Kidney (tissue), 14 donors: ENCODE results near the gene PPP6R3. TPM values are rescaled to one million over a fixed set of nuclear protein-coding genes. Genes with fewer than 3 reads are reported as not detected.

Source experiments
- DNase-seq, 5 donors: peaks; one replicate each; pipeline ENCODE4 v3.0.0-alpha.2; 2013 to 2020
- FAIRE-seq: peaks from 2 replicates; lab custom pipeline; 2012; peaks lifted over from hg19 to GRCh38; lab: Jason Lieb, UNC
- H3K27ac ChIP-seq, 2 donors: one replicate each; pipeline ENCODE4 v1.7.0; 2013; ENCODE audit warnings: low read depth in 2 of 2, low read length in 2 of 2, inconsistent platforms in 1 of 2
- H3K27me3 ChIP-seq: one replicate; pipeline ENCODE4 v1.7.1; 2013; ENCODE audit warnings: low read length, inconsistent platforms; ENCODE audit not compliant: control insufficient read depth, insufficient read depth
- H3K36me3 ChIP-seq, 3 donors: one replicate each; pipeline versions ENCODE4 v1.7.0 to v1.7.1; 2013; ENCODE audit warnings: low read length in 3 of 3, control low read depth in 1 of 3, inconsistent platforms in 1 of 3; ENCODE audit not compliant: insufficient read depth in 3 of 3, control insufficient read depth in 2 of 3
- H3K4me1 ChIP-seq, 3 donors: one replicate each; pipeline versions ENCODE4 v1.7.0 to v1.7.1; 2013; ENCODE audit warnings: low read length in 3 of 3, inconsistent platforms in 1 of 3, low read depth in 1 of 3; ENCODE audit not compliant: control insufficient read depth in 2 of 3, insufficient read depth in 2 of 3
- H3K4me3 ChIP-seq, 3 donors: one replicate each; pipeline versions ENCODE4 v1.7.0 to v1.8.1; 2013; ENCODE audit warnings: low read length in 3 of 3, control low read depth in 1 of 3, inconsistent platforms in 1 of 3
- H3K9ac ChIP-seq, 3 donors: one replicate each; pipeline versions ENCODE4 v1.7.0 to v1.7.1; 2013; ENCODE audit warnings: low read length in 3 of 3, control low read depth in 1 of 3, inconsistent platforms in 1 of 3
- H3K9me3 ChIP-seq, 3 donors: one replicate each; pipeline versions ENCODE4 v1.7.0 to v1.7.1; 2013; ENCODE audit warnings: low read length in 3 of 3, control low read depth in 1 of 3, inconsistent platforms in 1 of 3; ENCODE audit not compliant: control insufficient read depth in 2 of 3, insufficient read depth in 1 of 3
- CTCF ChIP-seq: IDR thresholded peaks from 3 replicates; pipeline ENCODE4 v1.5.1; 2012; ENCODE audit warnings: mild to moderate bottlenecking, moderate library complexity, borderline replicate concordance; ENCODE audit not compliant: insufficient read depth; ENCODE audit errors: extremely low read depth
- intact Hi-C: fragments of 100-400 bp; cut with DNase I; formaldehyde crosslinking; loops from one replicate; pipeline ENCODE4 v1.11.1; 2022
- polyA plus RNA-seq: library from polyadenylated mRNA; stranded (reverse); fragments of 350-450 nt; fragmentation: Illumina TruSeq; extraction: RNeasy Lipid Tissue Mini Kit (QIAGEN cat#74804); gene quantifications from one replicate; pipeline ENCODE4 v1.2.3, GENCODE V29; 2014; ENCODE audit warnings: low read depth, low replicate concordance; ENCODE audit not compliant: insufficient read depth
- total RNA-seq: library from RNA; stranded (reverse); fragmentation: NEBNext Ultra II Directional; extraction: Animal tissue kit (Norgen Biotek cat#: 25700); gene quantifications from one replicate; pipeline ENCODE4 v1.2.1, GENCODE V29; 2021
- donor health status: control.
- donor health status: control.
- donor health status: control.
- donor health status: control.
- donor health status: control.
- donor health status: DM: yes; HTN: yes; CAD: no.
- donor health status: Normal renal cell carcinoma (clear cell type).

PPP6R3 gene
- total and polyA plus RNA-seq, 2 donors from 2014 or later = 30.3 to 108 TPM

- TF ChIP-seq CTCF = no peak
- intact Hi-C loops = no loop called here
- H3K36me3 ChIP-seq = no peaks in the 10 kb centered on the region
- H3K4me1 ChIP-seq = no peaks in the 10 kb centered on the region
- no peak overlapping the region for H3K9ac ChIP-seq
- H3K27ac ChIP-seq = no peak overlapping the region
- FAIRE-seq (no peak), DNase-seq (peak in 1 of 5 donors; percentile 61)
- H3K9me3 ChIP-seq = peaks cover 0 to 17% (median under 1%) of the 10 kb centered on the region in 3 donors
- no peaks in the 10 kb centered on the region for H3K27me3 ChIP-seq
- no peak overlapping the region for H3K4me3 ChIP-seq
Measured at GRCh38 chr11:68649851-68650555, 189.5 kb downstream of the PPP6R3 start.

GRCh38 chr11:68650801-68651200 lies 190.2 kb downstream of the PPP6R3 start:
- Histone ChIP-seq H3K4me3 (no peak overlapping the region), H3K36me3 (no peaks in the 10 kb centered on the region), H3K4me1 (no peaks in the 10 kb centered on the region), H3K27me3 (no peaks in the 10 kb centered on the region), H3K9me3 (peaks cover 0 to 16% (median 3%) of the 10 kb centered on the region in 3 donors), H3K27ac (no peak overlapping the region), H3K9ac (no peak overlapping the region)
- TF ChIP-seq CTCF = no peak
- intact Hi-C loops = no loop called here
- no peak for FAIRE-seq
- DNase-seq = peak in 1 of 5 donors; percentile 55

- H3K9me3 ChIP-seq = peaks cover 0 to 10% (median 3%) of the 10 kb centered on the region in 3 donors
- no peak overlapping the region for H3K4me3 ChIP-seq
- no peaks in the 10 kb centered on the region for H3K27me3 ChIP-seq
- H3K27ac ChIP-seq = no peak overlapping the region
- H3K9ac ChIP-seq = no peak overlapping the region
- intact Hi-C loops = no loop called here
- FAIRE-seq = no peak
- no peak for TF ChIP-seq CTCF
- peak in 2 of 5 donors; percentile 24 to 49 for DNase-seq
- H3K36me3 ChIP-seq = no peaks in the 10 kb centered on the region
- H3K4me1 ChIP-seq = no peaks in the 10 kb centered on the region
Measured at GRCh38 chr11:68651208-68651984, 190.8 kb downstream of the PPP6R3 start.
